ENCODE data around the gene KLHL25.

KLHL25 gene

GRCh38 chr15:85760531-85761371, 34.0 kb downstream of the KLHL25 start:
- DNase-seq: no peak

GRCh38 chr15:85760049-85760448, 34.7 kb downstream of the KLHL25 start:
- DNase-seq: no peak

- no peak for DNase-seq
These were observed 35.3 kb downstream of the KLHL25 start for GRCh38 chr15:85759376-85759775.

GRCh38 chr15:85758655-85758978, 36.1 kb downstream of the KLHL25 start:
- DNase-seq: no peak

GRCh38 chr15:85757939-85758654, 36.6 kb downstream of the KLHL25 start:
- DNase-seq: no peak

- DNase-seq: no peak
These were observed 37.4 kb downstream of the KLHL25 start for GRCh38 chr15:85757073-85757938.

- no peak for DNase-seq
These were observed 38.2 kb downstream of the KLHL25 start for GRCh38 chr15:85756411-85757072.

- DNase-seq: no peak
These were observed 38.8 kb downstream of the KLHL25 start for GRCh38 chr15:85755942-85756341.

GRCh38 chr15:85755471-85755870, 39.3 kb downstream of the KLHL25 start:
- DNase-seq: no peak

GRCh38 chr15:85754989-85755388, 39.7 kb downstream of the KLHL25 start:
- DNase-seq: no peak

GRCh38 chr15:85753791-85754452, 40.8 kb downstream of the KLHL25 start:
- no peak for DNase-seq

GRCh38 chr15:85753261-85753660, 41.5 kb downstream of the KLHL25 start:
- DNase-seq: no peak

GRCh38 chr15:85752491-85752961, 42.2 kb downstream of the KLHL25 start:
- no peak for DNase-seq

- DNase-seq: no peak
These were observed 42.6 kb downstream of the KLHL25 start for GRCh38 chr15:85752124-85752475.

GRCh38 chr15:85751291-85752123, 43.2 kb downstream of the KLHL25 start:
- DNase-seq: no peak

GRCh38 chr15:85750319-85751290, 44.1 kb downstream of the KLHL25 start:
- no peak for DNase-seq

GRCh38 chr15:85749261-85750151, 45.2 kb downstream of the KLHL25 start:
- no peak for DNase-seq

GRCh38 chr15:85748729-85749128, 46.0 kb downstream of the KLHL25 start:
- DNase-seq: no peak

- no peak for DNase-seq
These were observed 46.5 kb downstream of the KLHL25 start for GRCh38 chr15:85748176-85748575.
